ENCODE results near the gene ANO2. TPM values are rescaled to one million over a fixed set of nuclear protein-coding genes. Genes with fewer than 3 reads are reported as not detected.

ANO2 gene
- total and polyA plus RNA-seq, 2 donors (not counting 3 experiments of a cell fraction or from before 2014, with no cell fraction given) = 15.4 to 65.0 TPM

DNA sequence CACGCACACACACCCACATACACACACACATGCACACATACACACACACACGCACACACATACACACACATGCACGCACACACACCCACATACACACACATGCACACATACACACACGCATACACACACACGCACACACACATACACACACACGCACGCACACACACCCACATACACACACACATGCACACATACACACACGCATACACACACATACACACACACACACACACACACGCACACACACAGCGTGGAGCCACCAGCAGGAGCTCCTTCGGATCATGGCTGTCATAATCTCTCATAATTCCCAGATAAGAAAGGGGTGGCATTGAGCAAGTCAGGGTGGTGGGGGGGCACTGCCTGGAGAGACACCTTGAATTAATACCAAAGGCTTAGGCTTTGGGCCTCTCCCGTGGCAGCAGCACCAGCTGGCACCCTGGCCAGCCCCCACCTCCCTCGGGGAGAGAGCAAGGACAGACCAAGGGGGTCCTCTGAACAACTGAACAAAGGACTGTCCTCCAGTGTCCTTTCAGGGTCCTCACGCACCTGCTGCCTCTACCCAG, 21.9 kb downstream of the ANO2 start:
- no peak for FAIRE-seq
- Histone ChIP-seq H3K4me3 (replicated peaks in 1 of 3; ENCODE audit: insufficient read depth in 1 of 3, low read depth in 1 of 3, low read length in 3 of 3) (no peak overlapping the region), H3K36me3 (ENCODE audit: control insufficient read depth in 2 of 2, extremely low read depth in 1 of 2, insufficient read depth in 2 of 2, low read length in 2 of 2) (peaks cover 25 to 58% of the 10 kb centered on the region in 2 experiments), H3K9me3 (replicated peaks; ENCODE audit: control insufficient read depth, insufficient read depth, low read length) (no peaks in the 10 kb centered on the region), H3K27me3 (ENCODE audit: control insufficient read depth in 2 of 2, insufficient read depth in 2 of 2, low read length in 2 of 2) (no peaks in the 10 kb centered on the region), H4K20me1 (replicated peaks; ENCODE audit: control insufficient read depth, extremely low read depth, insufficient read depth, low read length) (no peaks in the 10 kb centered on the region), H3K4me1 (ENCODE audit: control insufficient read depth, extremely low read depth, insufficient read depth, low read length) (no peaks in the 10 kb centered on the region), H3K27ac (ENCODE audit: insufficient read depth, low read depth, low read length) (no peak overlapping the region), H3K79me2 (ENCODE audit: control insufficient read depth, insufficient read depth, low read length) (no peaks in the 10 kb centered on the region), H2AFZ (ENCODE audit: low read depth, low read length) (no peak overlapping the region), H3K4me2 (ENCODE audit: insufficient read depth, low read length) (no peak overlapping the region), H3K9me1 (replicated peaks; ENCODE audit: control insufficient read depth, extremely low read depth, insufficient read depth, low read length) (no peaks in the 10 kb centered on the region), H3K9ac (replicated peaks; ENCODE audit: extremely low read depth, insufficient read depth, low read length) (no peak overlapping the region)
- peak; percentile 45 for TF ChIP-seq POLR2A (IDR thresholded peaks at IDR 0.05; ENCODE audit: low read depth, low read length)
- TF ChIP-seq, protein P1, sequence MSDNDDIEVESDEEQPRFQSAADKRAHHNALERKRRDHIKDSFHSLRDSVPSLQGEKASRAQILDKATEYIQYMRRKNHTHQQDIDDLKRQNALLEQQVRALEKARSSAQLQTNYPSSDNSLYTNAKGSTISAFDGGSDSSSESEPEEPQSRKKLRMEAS (IDR thresholded peaks at IDR 0.05; ENCODE audit: insufficient read depth, insufficient read length) = no peak
- no peak for DNase-seq (ENCODE audit: low read depth, low spot score)
- intact Hi-C loops (cut with micrococcal nuclease) (no loop called here), dilution Hi-C loops (cut with MboI; ENCODE audit: extremely low pct_ligation_motif_present, low sequenced_read_pairs) (no loop called here)
- ChIA-PET POLR2A (no interaction called here), CTCF (no interaction called here)
- no TSS peak for BruUV-seq (replicated peaks)

DNA sequence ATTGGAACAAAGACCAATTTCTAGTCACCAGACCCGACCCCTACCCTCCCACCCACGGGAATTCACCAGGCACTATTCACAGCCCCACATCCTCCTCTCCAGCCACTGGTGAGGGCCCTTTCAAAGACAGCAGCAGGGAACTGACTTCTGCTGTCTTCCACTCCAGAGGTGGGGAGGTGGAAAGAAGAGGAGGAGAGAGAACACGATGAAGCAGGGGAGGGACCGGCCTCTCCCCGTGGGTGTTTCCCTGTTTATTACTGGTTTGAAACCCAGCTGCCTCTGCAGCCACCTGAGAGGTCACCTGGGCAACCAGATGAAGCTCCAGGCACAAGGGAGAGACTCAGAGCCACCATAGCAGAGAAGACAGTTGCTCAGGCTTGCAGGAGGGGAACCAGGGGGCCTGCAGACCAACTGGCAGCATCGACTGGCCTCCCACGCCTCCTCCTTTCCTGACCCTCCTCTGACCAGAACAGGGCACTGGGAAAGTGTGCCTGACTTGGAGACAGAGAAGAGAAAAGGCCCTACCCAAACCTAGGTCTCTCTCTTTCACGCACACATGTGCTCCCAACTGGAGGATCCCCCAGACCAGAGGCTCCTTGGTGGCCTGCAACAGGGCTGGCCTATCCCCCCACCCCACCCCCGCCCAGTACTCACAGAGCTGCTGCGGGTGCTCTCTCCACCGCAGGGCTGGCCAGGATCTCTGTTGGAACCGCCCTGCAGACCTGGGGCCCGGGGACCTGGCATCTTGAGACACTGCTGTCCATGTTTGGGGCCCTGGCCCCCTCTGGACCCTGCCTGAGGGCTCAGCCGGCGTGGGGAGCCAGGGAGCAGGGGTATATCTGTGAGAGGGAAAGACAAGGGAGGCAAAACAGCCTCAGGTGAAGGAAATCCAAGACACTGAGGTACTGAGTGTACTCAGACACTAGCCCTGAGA, 22.8 kb downstream of the ANO2 start:
- dilution Hi-C loops (cut with MboI; ENCODE audit: extremely low pct_ligation_motif_present, low sequenced_read_pairs) = no loop called here
- DNase-seq (ENCODE audit: low read depth, low spot score) = no peak
- H4K20me1 ChIP-seq (replicated peaks; ENCODE audit: control insufficient read depth, extremely low read depth, insufficient read depth, low read length) = no peaks in the 10 kb centered on the region

More for the DNA sequence above, 22.8 kb downstream of the ANO2 start:
- intact Hi-C loops (cut with micrococcal nuclease) = no loop called here
- no peaks in the 10 kb centered on the region for H3K4me1 ChIP-seq (ENCODE audit: control insufficient read depth, extremely low read depth, insufficient read depth, low read length)
- no peak for TF ChIP-seq JUN (IDR thresholded peaks at IDR 0.05; ENCODE audit: borderline replicate concordance, insufficient read depth, insufficient read length, low read depth)
- TF ChIP-seq MYC (IDR thresholded peaks at IDR 0.05; ENCODE audit: low read depth, low read length) = no peak
- no peak for TF ChIP-seq FOS (IDR thresholded peaks at IDR 0.05; ENCODE audit: borderline replicate concordance, insufficient read depth, low read length)
- TF ChIP-seq, protein P2, sequence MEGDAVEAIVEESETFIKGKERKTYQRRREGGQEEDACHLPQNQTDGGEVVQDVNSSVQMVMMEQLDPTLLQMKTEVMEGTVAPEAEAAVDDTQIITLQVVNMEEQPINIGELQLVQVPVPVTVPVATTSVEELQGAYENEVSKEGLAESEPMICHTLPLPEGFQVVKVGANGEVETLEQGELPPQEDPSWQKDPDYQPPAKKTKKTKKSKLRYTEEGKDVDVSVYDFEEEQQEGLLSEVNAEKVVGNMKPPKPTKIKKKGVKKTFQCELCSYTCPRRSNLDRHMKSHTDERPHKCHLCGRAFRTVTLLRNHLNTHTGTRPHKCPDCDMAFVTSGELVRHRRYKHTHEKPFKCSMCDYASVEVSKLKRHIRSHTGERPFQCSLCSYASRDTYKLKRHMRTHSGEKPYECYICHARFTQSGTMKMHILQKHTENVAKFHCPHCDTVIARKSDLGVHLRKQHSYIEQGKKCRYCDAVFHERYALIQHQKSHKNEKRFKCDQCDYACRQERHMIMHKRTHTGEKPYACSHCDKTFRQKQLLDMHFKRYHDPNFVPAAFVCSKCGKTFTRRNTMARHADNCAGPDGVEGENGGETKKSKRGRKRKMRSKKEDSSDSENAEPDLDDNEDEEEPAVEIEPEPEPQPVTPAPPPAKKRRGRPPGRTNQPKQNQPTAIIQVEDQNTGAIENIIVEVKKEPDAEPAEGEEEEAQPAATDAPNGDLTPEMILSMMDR (IDR thresholded peaks at IDR 0.05; ENCODE audit: extremely low read depth in 1 of 2, insufficient read depth in 1 of 2, low read depth in 1 of 2, low read length in 2 of 2) = no peak
- TF ChIP-seq POLR2A (IDR thresholded peaks at IDR 0.05; ENCODE audit: low read depth, low read length) = no peak
- TF ChIP-seq EZH2 (IDR thresholded peaks at IDR 0.05; ENCODE audit: borderline replicate concordance, low read depth, low read length, severe bottlenecking) = no peak
- TF ChIP-seq POLR2AphosphoS5 (IDR thresholded peaks at IDR 0.05; ENCODE audit: insufficient read depth, low read depth, low read length) = no peak
- TF ChIP-seq, protein P1 (IDR thresholded peaks at IDR 0.05; ENCODE audit: insufficient read depth, insufficient read length) = no peak
- TF ChIP-seq GATA2 (IDR thresholded peaks at IDR 0.05; ENCODE audit: insufficient read depth, insufficient read length, low read depth, low read length) = no peak
- no peak overlapping the region for H3K4me2 ChIP-seq (ENCODE audit: insufficient read depth, low read length)
- H3K79me2 ChIP-seq (ENCODE audit: control insufficient read depth, insufficient read depth, low read length) = no peaks in the 10 kb centered on the region
- H2AFZ ChIP-seq (ENCODE audit: low read depth, low read length) = no peak overlapping the region
- no peak overlapping the region for H3K9ac ChIP-seq (replicated peaks; ENCODE audit: extremely low read depth, insufficient read depth, low read length)
- H3K9me1 ChIP-seq (replicated peaks; ENCODE audit: control insufficient read depth, extremely low read depth, insufficient read depth, low read length) = no peaks in the 10 kb centered on the region
- no peaks in the 10 kb centered on the region for H3K9me3 ChIP-seq (replicated peaks; ENCODE audit: control insufficient read depth, insufficient read depth, low read length)
- POLR2A ChIA-PET = no interaction called here
- H3K4me3 ChIP-seq (replicated peaks in 1 of 3; ENCODE audit: insufficient read depth in 1 of 3, low read depth in 1 of 3, low read length in 3 of 3) = no peak overlapping the region
- H3K27ac ChIP-seq (ENCODE audit: insufficient read depth, low read depth, low read length) = no peak overlapping the region
- peaks cover 29 to 57% of the 10 kb centered on the region in 2 experiments for H3K36me3 ChIP-seq (ENCODE audit: control insufficient read depth in 2 of 2, extremely low read depth in 1 of 2, insufficient read depth in 2 of 2, low read length in 2 of 2)
- BruUV-seq (replicated peaks) = no TSS peak
- CTCF ChIA-PET = no interaction called here
- H3K27me3 ChIP-seq (ENCODE audit: control insufficient read depth in 2 of 2, insufficient read depth in 2 of 2, low read length in 2 of 2) = no peaks in the 10 kb centered on the region
- no peak for FAIRE-seq
